HCT116 (cell line): ENCODE measurements around the gene PRKCH.

Experiments used
- EGR1 ChIP-seq: IDR thresholded peaks from 2 replicates; pipeline ENCODE4 v1.6.1; 2012; ENCODE audit warnings: low read depth
- POLR2AphosphoS5 ChIP-seq: IDR thresholded peaks from 2 replicates; pipeline ENCODE4 v1.6.1; 2011; ENCODE audit warnings: mild to moderate bottlenecking, low read depth, low read length, moderate library complexity
- RAD21 ChIP-seq: IDR thresholded peaks from 2 replicates; pipeline ENCODE4 v1.6.1; 2012; ENCODE audit warnings: low read depth, mild to moderate bottlenecking

- TF ChIP-seq POLR2AphosphoS5 (no peak), EGR1 (no peak), RAD21 (no peak)
These were observed 215.5 kb downstream of the PRKCH start for GRCh38 chr14:61536661-61537562.
